CD4-positive, alpha-beta memory T cell (primary cell): ENCODE data around the gene DSTYK. TPM values are rescaled to one million over a fixed set of nuclear protein-coding genes. Genes with fewer than 3 reads are reported as not detected.

Source experiments
- CTCF ChIA-PET: fragments of 350-600 bp; sonication (Branson Sonifier 250); formaldehyde crosslinking; loops from one replicate; lab custom pipeline; 2021; ENCODE audit warnings: inconsistent platforms; ENCODE audit not compliant: partially characterized antibody; lab: Charles Lee
- POLR2A ChIA-PET: fragments of 350-600 bp; sonication (Branson Sonifier 250); formaldehyde crosslinking; loops from one replicate; lab custom pipeline; 2021; ENCODE audit not compliant: partially characterized antibody; lab: Charles Lee
- DNase-seq, 5 donors: peaks; one replicate each; pipeline versions ENCODE4 v3.0.0 to v3.0.0-alpha.2; 2020 to 2022; ENCODE audit warnings: mixed read lengths in 1 of 5
- H3K27ac ChIP-seq: one replicate; pipeline ENCODE4 v1.7.0; 2013; ENCODE audit warnings: low read depth, low read length
- H3K27me3 ChIP-seq: 2 replicates; pipeline ENCODE4 v1.7.0; 2013; ENCODE audit warnings: mild to moderate bottlenecking, low read length, moderate library complexity; ENCODE audit not compliant: insufficient read depth
- H3K36me3 ChIP-seq: 2 replicates; pipeline ENCODE4 v1.7.0; 2013; ENCODE audit warnings: mild to moderate bottlenecking, low read length, moderate library complexity; ENCODE audit not compliant: insufficient read depth
- H3K4me1 ChIP-seq: 2 replicates; pipeline ENCODE4 v1.7.0; 2013; ENCODE audit warnings: mild to moderate bottlenecking, low read length, moderate library complexity; ENCODE audit not compliant: insufficient read depth
- H3K4me3 ChIP-seq, 2 donors: one replicate each; pipeline ENCODE4 v1.7.0; 2013; ENCODE audit warnings: low read length in 2 of 2, mild to moderate bottlenecking in 1 of 2
- H3K9me3 ChIP-seq, 2 donors: one replicate each; pipeline ENCODE4 v1.7.0; 2013; ENCODE audit warnings: low read length in 2 of 2, control low read depth in 1 of 2; ENCODE audit not compliant: control insufficient read depth in 1 of 2
- H3K27ac Mint-ChIP-seq, 7 donors: one replicate each; pipeline ENCODE4 v1.8.0; 2020 to 2021; ENCODE audit warnings: mixed read lengths in 7 of 7, mild to moderate bottlenecking in 6 of 7, inconsistent platforms in 3 of 7, moderate library complexity in 3 of 7
- H3K27me3 Mint-ChIP-seq, 2 donors: one replicate each; pipeline ENCODE4 v1.8.0; 2020 to 2021; ENCODE audit warnings: mixed read lengths in 2 of 2
- H3K36me3 Mint-ChIP-seq, 2 donors: one replicate each; pipeline ENCODE4 v1.8.0; 2020 to 2021; ENCODE audit warnings: mixed read lengths in 2 of 2, inconsistent platforms in 1 of 2, mild to moderate bottlenecking in 1 of 2
- H3K4me1 Mint-ChIP-seq, 4 donors: one replicate each; pipeline ENCODE4 v1.8.0; 2020 to 2021; ENCODE audit warnings: mixed read lengths in 4 of 4, mild to moderate bottlenecking in 1 of 4
- H3K4me3 Mint-ChIP-seq, 8 donors: one replicate each; pipeline ENCODE4 v1.8.0; 2020 to 2021; ENCODE audit warnings: mixed read lengths in 8 of 8, mild to moderate bottlenecking in 7 of 8, moderate library complexity in 6 of 8, inconsistent platforms in 3 of 8
- H3K9me3 Mint-ChIP-seq, 8 donors: one replicate each; pipeline ENCODE4 v1.8.0; 2020 to 2021; ENCODE audit warnings: mixed read lengths in 8 of 8, mild to moderate bottlenecking in 5 of 8, inconsistent platforms in 3 of 8, moderate library complexity in 1 of 8
- intact Hi-C: fragments of 100-400 bp; cut with micrococcal nuclease; formaldehyde crosslinking; loops from one replicate; pipeline ENCODE4 v1.15.1; 2023
- polyA plus RNA-seq, 2 donors: library from polyadenylated mRNA; unstranded; fragments of 300-500 nt; fragmentation: Illumina TruSeq; gene quantifications; one replicate each; pipeline ENCODE4 v1.2.3, GENCODE V29; 2021
- total RNA-seq, 2 experiments: library from RNA; stranded (reverse); gene quantifications; one replicate each; pipeline ENCODE4 v1.2.3, GENCODE V29; 2021

DSTYK gene
- total and polyA plus RNA-seq, 4 experiments from 2014 or later, result 5.3 to 16.6 (median 12.6) TPM

GRCh38 chr1:205142102-205142469, 69.4 kb downstream of the DSTYK start:
- Mint-ChIP-seq H3K27ac (peak overlapping the region in 2 of 7 donors; percentile 1 to 15), H3K4me1 (peaks cover 4 to 11% (median 6%) of the 10 kb centered on the region in 4 donors), H3K27me3 (no peaks in the 10 kb centered on the region), H3K36me3 (peaks cover 5 to 12% of the 10 kb centered on the region in 2 donors), H3K4me3 (no peak overlapping the region), H3K9me3 (no peaks in the 10 kb centered on the region)
- CTCF ChIA-PET, result interaction anchor here (0.8 to 6.5 kb wide), 22 partner anchors 8 to 335 kb away, joined by 3 to 58 read pairs (median 6); partner anchors contain the start of gene RBBP5
- H3K27ac ChIP-seq, result no peak overlapping the region
- POLR2A ChIA-PET, result interaction anchor here (1.1 to 2.0 kb wide), 3 partner anchors 20 to 172 kb away, joined by 3 to 11 read pairs (median 8); partner anchors contain the start of gene RBBP5
- H3K36me3 ChIP-seq, result no peaks in the 10 kb centered on the region
- DNase-seq, result no peak
- intact Hi-C loops, result loop anchor here (2.0 kb wide), 1 partner anchor 115 kb away; no protein-coding TSS in a partner anchor
- no peaks in the 10 kb centered on the region for H3K9me3 ChIP-seq
- H3K4me3 ChIP-seq, result no peak overlapping the region
- H3K27me3 ChIP-seq, result no peaks in the 10 kb centered on the region
- peaks cover 11% of the 10 kb centered on the region for H3K4me1 ChIP-seq

GRCh38 chr1:205141236-205142101, 70.0 kb downstream of the DSTYK start:
- peak overlapping the region in 5 of 8 donors; percentile 8 to 68 (median 62) for H3K4me3 Mint-ChIP-seq
- CTCF ChIA-PET, result interaction anchor here (0.7 to 6.5 kb wide), 33 partner anchors 8 to 334 kb away, joined by 3 to 58 read pairs (median 4); partner anchors contain the start of genes RBBP5 and TMCC2

GRCh38 chr1:205140113-205140512, 71.4 kb downstream of the DSTYK start:
- intact Hi-C loops, result no loop called here
- POLR2A ChIA-PET, result interaction anchor here (2.0 kb wide), 1 partner anchor 89 kb away, joined by 8 read pairs; no protein-coding TSS in a partner anchor
- Histone ChIP-seq H3K36me3 (no peaks in the 10 kb centered on the region), H3K4me1 (peaks cover 11% of the 10 kb centered on the region), H3K4me3 (no peak overlapping the region), H3K27me3 (no peaks in the 10 kb centered on the region), H3K9me3 (no peaks in the 10 kb centered on the region), H3K27ac (no peak overlapping the region)
- peaks cover 4 to 11% (median 6%) of the 10 kb centered on the region in 4 donors for H3K4me1 Mint-ChIP-seq
- DNase-seq, result no peak
- no peaks in the 10 kb centered on the region for H3K36me3 Mint-ChIP-seq
- H3K9me3 Mint-ChIP-seq, result no peaks in the 10 kb centered on the region
- CTCF ChIA-PET, result interaction anchor here (1.0 to 6.5 kb wide), 5 partner anchors 18 to 116 kb away, joined by 3 to 58 read pairs (median 21); partner anchors contain the start of gene RBBP5
- H3K27ac Mint-ChIP-seq, result peak overlapping the region in 1 of 7 donors; percentile 21
- no peak overlapping the region for H3K4me3 Mint-ChIP-seq
- no peaks in the 10 kb centered on the region for H3K27me3 Mint-ChIP-seq

More at GRCh38 chr1:205141236-205142101, 70.0 kb downstream of the DSTYK start:
- no peak overlapping the region for H3K4me3 ChIP-seq
- peak; percentile 53 to 73 (median 64) for DNase-seq
- no peaks in the 10 kb centered on the region for H3K36me3 ChIP-seq
- Mint-ChIP-seq H3K4me1 (peaks cover 4 to 11% (median 6%) of the 10 kb centered on the region in 4 donors), H3K36me3 (peaks cover 5 to 7% of the 10 kb centered on the region in 2 donors), H3K9me3 (no peaks in the 10 kb centered on the region), H3K27me3 (no peaks in the 10 kb centered on the region), H3K27ac (peak overlapping the region in 1 of 7 donors; percentile 1)
- H3K9me3 ChIP-seq, result no peaks in the 10 kb centered on the region
- H3K27me3 ChIP-seq, result no peaks in the 10 kb centered on the region
- H3K4me1 ChIP-seq, result peaks cover 11% of the 10 kb centered on the region
- H3K27ac ChIP-seq, result no peak overlapping the region
- intact Hi-C loops, result loop anchor here (1.0 to 2.0 kb wide), 2 partner anchors 19 to 115 kb away; no protein-coding TSS in a partner anchor
- POLR2A ChIA-PET, result interaction anchor here (1.1 to 2.0 kb wide), 3 partner anchors 19 to 172 kb away, joined by 3 to 11 read pairs (median 8); partner anchors contain the start of gene RBBP5

GRCh38 chr1:205137901-205138300, 73.6 kb downstream of the DSTYK start:
- H3K4me3 ChIP-seq, result no peak overlapping the region
- Mint-ChIP-seq H3K4me1 (peaks cover 4 to 11% (median 6%) of the 10 kb centered on the region in 4 donors), H3K4me3 (no peak overlapping the region), H3K27ac (peak overlapping the region in 1 of 7 donors; percentile 52), H3K27me3 (no peaks in the 10 kb centered on the region), H3K36me3 (no peaks in the 10 kb centered on the region), H3K9me3 (no peaks in the 10 kb centered on the region)
- H3K27me3 ChIP-seq, result no peaks in the 10 kb centered on the region
- intact Hi-C loops, result no loop called here
- CTCF ChIA-PET, result no interaction called here
- no peak overlapping the region for H3K27ac ChIP-seq
- no peaks in the 10 kb centered on the region for H3K36me3 ChIP-seq
- peaks cover 11% of the 10 kb centered on the region for H3K4me1 ChIP-seq
- H3K9me3 ChIP-seq, result no peaks in the 10 kb centered on the region
- no peak for DNase-seq
- POLR2A ChIA-PET, result no interaction called here

- no peaks in the 10 kb centered on the region for H3K27me3 Mint-ChIP-seq
- no peak for DNase-seq
- H3K4me1 ChIP-seq, result no peaks in the 10 kb centered on the region
- H3K36me3 Mint-ChIP-seq, result no peaks in the 10 kb centered on the region
- H3K36me3 ChIP-seq, result no peaks in the 10 kb centered on the region
- H3K27ac Mint-ChIP-seq, result no peak overlapping the region
- no peaks in the 10 kb centered on the region for H3K9me3 Mint-ChIP-seq
- no peaks in the 10 kb centered on the region for H3K27me3 ChIP-seq
- H3K27ac ChIP-seq, result no peak overlapping the region
- no peak overlapping the region for H3K4me3 Mint-ChIP-seq
- H3K4me1 Mint-ChIP-seq, result no peaks in the 10 kb centered on the region
- ChIA-PET POLR2A (no interaction called here), CTCF (interaction anchor here (0.9 kb wide), 1 partner anchor 8 kb away, joined by 4 read pairs; no protein-coding TSS in a partner anchor)
- no peaks in the 10 kb centered on the region for H3K9me3 ChIP-seq
- no peak overlapping the region for H3K4me3 ChIP-seq
- intact Hi-C loops, result no loop called here
These were observed 78.2 kb downstream of the DSTYK start for GRCh38 chr1:205133287-205133686.

- Histone ChIP-seq H3K4me1 (no peaks in the 10 kb centered on the region), H3K27me3 (no peaks in the 10 kb centered on the region), H3K9me3 (no peaks in the 10 kb centered on the region), H3K36me3 (no peaks in the 10 kb centered on the region), H3K4me3 (no peak overlapping the region), H3K27ac (no peak overlapping the region)
- H3K36me3 Mint-ChIP-seq, result no peaks in the 10 kb centered on the region
- no peak overlapping the region for H3K27ac Mint-ChIP-seq
- CTCF ChIA-PET, result interaction anchor here (3.9 kb wide), 1 partner anchor 12 kb away, joined by 14 read pairs; no protein-coding TSS in a partner anchor
- POLR2A ChIA-PET, result no interaction called here
- no peak overlapping the region for H3K4me3 Mint-ChIP-seq
- no peaks in the 10 kb centered on the region for H3K9me3 Mint-ChIP-seq
- H3K27me3 Mint-ChIP-seq, result no peaks in the 10 kb centered on the region
- intact Hi-C loops, result loop anchor here (10.0 kb wide), 1 partner anchor 1425 kb away; no protein-coding TSS in a partner anchor
- DNase-seq, result no peak
- no peaks in the 10 kb centered on the region for H3K4me1 Mint-ChIP-seq
These were observed 82.0 kb downstream of the DSTYK start for GRCh38 chr1:205129447-205130029.
